Head of caudate nucleus (tissue), 42 donors: ENCODE results near the gene SWI5.
A peak's percentile ranks its signal among the peaks of the same experiment; 100 is the strongest.

Experiments
- DNase-seq, 42 donors: peaks; one replicate each; pipeline versions ENCODE4 v3.0.0 to v3.0.0-alpha.2; 2020 to 2021; ENCODE audit warnings: mixed read lengths in 7 of 42
- intact Hi-C: fragments of 100-400 bp; cut with DNase I; formaldehyde crosslinking; loops from one replicate; pipeline ENCODE4 v1.15.0; 2022

The SWI5 gene

DNA sequence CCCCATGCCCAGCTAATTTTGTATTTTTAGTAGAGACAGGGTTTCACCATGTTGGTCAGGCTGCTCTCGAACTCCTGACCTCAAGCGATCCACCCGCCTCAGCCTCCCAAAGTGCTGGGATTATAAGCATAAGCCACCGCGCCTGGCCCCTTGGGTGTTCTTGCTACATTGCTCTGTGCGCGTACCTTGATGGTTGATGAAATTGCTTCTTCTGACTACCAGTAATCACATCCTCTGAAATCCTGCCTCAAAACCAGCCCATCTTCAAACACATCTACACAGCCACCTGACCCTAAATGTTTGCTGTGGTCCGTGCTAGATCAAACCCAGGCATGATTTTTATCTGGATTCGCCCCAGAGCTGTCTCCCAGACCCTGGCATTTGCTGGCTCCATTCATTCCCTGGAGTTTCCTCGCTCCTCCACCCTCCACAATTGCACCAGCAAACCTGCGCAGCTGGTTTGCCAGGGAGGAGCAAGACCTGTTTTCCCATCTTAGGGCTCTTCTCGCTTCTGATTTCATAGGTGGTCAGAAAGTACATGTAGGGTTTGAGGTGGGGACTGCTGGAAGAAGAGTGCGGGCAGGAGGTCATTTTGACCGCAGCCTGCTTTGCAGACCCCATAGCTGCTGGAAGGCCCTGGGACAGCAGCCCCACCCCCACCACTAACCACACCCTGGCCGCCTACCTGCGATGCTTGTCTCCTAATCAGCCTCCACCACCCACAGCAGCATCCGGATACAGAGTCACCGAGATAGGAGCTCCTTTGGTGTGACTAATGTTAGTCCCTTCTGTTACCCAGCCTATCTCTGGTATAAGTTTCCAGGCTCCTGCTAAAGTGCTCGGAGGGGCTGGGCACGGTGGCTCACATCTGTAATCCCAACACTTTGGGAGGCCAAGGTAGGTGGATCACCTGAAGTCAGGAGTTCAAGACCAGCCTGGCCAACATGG, 22.7 kb downstream of the SWI5 start:
- intact Hi-C loops = loop anchor here (5.0 kb wide), 1 partner anchor 43 kb away; the partner anchor contains the start of gene SLC27A4
- peak in 2 of 42 donors; percentile 41 to 58 for DNase-seq

DNA sequence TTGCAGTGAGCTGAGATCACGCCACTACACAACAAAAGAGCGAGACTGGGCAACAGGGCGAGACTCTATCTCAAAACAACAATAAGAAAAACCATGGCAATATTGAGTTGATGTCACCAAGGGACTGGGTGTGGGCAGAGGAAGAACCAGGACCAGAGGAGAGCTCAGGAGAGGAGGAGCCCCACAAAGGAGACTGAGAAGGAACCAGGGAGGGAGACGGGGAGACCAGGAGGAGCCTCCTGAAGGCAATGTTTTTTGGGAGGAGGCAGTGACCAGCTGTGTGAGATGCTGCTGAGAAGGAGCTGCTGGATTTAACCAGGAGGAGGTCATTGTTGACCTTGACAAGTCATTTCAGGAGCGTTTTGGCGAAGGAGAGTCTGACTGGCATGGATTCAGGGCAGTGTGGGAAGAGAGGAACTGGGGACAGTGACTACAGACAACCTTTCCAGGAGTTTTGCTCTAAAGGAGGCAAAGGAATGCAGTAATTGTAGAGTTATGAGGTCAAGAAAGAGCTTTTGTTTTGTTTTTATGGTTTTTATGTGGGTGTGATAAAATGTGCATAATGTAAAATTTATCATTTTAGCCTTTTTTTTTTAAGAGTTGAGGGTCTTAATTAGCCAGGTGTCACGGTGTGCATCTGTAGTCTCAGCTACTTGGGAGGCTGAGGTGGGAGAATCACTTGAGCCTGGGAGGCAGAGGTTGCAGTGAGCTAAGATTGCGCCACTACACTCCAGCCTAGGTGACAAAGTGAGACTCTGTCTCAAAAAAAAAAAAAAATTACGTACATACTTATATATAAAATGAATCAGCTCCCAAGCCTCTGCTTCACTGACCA, 28.3 kb downstream of the SWI5 start:
- DNase-seq = no peak
- intact Hi-C loops = no loop called here

- intact Hi-C loops = no loop called here
- DNase-seq = no peak
These were observed 28.9 kb downstream of the SWI5 start for GRCh38 chr9:128304971-128305288.

DNA sequence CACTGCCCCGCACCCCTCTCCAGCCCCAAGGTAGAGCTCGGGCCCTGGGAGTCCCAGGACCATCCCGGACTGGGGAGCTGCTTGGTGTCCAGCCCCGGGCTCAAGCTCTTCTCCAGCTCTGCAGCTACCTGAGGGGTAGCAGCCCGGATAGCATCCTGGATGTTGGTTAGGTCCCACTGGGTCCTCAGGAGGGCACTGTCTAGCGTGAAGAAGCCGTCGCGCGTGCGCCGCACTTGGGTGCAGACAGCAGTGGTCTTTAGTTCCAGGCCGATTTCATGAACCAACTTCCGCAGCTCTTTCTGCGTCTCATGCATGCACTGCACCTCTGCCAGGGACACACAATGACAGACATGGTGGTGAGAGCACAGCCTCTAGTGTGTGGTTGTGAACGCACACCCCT, 33.5 kb downstream of the SWI5 start:
- intact Hi-C loops = no loop called here
- no peak for DNase-seq

DNA sequence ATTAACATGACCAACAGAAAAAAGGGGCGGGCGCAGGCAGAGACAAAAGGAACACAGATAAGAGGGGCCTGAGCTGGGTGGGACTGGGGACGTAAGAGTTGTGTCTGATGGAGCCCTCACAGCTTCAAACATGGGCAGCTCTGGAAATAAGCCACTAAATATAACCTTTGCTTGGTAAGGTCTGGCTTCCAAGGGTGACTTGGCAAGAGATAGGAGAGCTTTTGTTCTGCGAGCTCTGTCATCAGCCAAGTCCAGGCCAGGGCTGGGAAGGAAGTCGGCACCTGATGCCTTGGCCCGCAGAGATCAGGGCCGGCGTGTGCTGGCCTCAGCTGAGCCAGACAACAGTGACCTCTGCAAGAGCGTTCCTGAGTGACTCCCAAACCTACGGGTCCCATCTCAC, 34.4 kb downstream of the SWI5 start:
- peak in 3 of 42 donors; percentile 16 to 44 (median 35) for DNase-seq
- intact Hi-C loops = no loop called here

DNA sequence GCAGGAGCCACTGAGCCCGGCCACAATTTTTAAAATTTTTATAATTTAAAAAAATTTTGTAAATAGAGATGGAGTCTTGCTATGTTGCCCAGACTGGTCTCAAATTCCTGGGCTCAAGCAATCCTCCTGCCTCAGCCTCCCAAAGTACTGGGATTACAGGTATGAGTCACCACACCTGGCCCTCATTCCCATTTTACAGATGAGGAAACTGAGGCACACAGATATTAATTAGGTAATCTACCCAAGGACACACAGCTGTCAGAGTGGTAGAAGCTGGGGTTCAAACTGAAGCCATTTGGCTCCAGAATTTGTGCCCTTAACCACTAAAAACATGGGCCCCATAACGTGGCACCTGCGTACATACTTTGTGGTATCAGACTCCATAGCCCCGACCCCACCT, 38.6 kb downstream of the SWI5 start:
- intact Hi-C loops = no loop called here
- DNase-seq = no peak

GRCh38 chr9:128316421-128316820, 40.3 kb downstream of the SWI5 start:
- intact Hi-C loops = no loop called here
- DNase-seq = peak; percentile 76 to 98 (median 93)

DNA sequence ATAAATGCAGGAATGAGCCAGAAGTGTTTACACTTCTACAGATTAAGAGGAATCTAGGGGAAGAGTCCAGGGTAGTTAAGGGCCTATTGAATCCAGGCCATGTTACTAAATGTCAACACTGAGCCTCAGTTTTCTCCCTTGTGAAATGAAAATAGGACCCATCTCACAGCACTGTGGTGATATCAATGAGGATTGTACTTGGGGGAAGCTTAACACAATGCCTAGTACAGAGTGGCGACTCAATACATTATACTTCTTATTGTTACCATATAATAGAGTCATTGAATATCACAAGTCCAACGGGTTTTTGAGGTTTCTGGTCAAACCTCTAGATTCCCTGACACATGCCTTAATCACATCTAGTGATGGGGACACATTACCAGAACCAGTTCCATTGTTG, 41.6 kb downstream of the SWI5 start:
- intact Hi-C loops = no loop called here
- no peak for DNase-seq

GRCh38 chr9:128321343-128321742, 45.3 kb downstream of the SWI5 start:
- DNase-seq = no peak
- intact Hi-C loops = no loop called here

GRCh38 chr9:128321879-128322403, 45.9 kb downstream of the SWI5 start:
- intact Hi-C loops = no loop called here

DNA sequence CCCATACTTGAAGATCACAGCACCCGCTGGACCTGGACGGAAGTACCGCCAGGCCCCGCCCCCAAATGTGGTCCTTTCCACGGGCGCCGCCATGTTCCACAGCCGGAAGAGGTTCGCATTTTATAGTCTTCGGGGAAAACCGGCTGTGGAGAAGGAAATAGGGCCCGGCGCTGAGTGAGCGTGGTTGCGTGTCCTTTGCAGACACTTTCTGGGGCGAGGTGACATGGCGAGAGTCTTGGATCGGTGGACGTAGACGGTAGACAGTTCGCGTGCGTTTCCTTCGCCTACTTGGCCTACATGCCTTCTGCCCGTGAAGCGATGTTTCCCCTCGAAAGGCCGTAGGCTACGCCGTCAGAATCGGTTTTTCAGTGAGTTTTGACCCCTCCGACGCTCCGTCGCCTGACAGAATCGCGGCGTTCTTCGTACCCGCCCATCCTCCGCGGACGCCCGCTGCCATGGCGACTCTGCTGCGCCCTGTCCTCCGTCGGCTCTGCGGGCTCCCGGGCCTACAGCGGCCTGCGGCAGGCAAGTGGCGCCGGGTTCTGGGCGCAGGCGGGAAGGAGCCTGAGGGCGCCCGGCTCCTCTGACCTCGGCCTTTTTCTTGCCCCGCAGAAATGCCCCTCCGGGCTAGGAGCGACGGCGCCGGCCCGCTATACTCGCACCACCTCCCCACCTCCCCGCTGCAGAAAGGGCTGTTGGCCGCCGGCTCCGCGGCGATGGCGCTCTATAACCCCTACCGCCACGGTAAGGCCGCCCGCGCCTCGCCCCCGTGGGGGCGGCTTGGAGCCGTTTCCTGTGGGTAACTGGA, 46.5 kb downstream of the SWI5 start, which contains the start of the genes COQ4 and TRUB2:
Gene COQ4, plus strand, starts transcription at position 436 of the 808 bp plus-strand sequence. Its CDS starts 20 bp downstream, at position 456.
Gene TRUB2, minus strand, starts transcription at position 44 of the 808 bp plus-strand sequence. Its CDS starts 39 bp downstream, at position 5.
- intact Hi-C loops = no loop called here
- peak; percentile 88 to 98 (median 95) for DNase-seq

More at GRCh38 chr9:128321879-128322403, 45.9 kb downstream of the SWI5 start:
- no peak for DNase-seq

DNA sequence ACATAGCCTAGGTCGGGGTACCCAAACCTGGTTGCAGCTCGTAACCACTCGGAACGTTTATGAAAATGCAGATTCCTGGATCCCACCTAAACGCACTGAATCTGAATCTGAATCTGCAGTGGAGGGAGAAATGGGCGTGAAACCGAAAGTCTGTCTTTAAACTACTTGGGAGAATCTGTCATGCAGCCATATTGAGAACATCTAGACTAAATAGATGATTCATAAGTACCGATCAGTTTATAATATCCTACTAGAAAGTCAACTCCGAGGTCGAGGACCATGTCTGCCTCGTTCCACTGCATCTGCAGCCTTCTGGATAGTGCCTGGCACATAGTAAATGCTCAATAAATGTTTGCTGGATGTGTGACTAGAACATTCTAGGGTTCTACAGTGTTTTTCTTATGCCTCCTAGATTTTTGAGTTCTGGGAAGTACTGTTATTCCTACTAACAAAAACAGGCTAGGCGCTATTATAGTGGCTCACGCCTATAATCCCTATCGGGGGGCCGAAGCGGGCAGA, 47.2 kb downstream of the SWI5 start:
- intact Hi-C loops = no loop called here

GRCh38 chr9:128323791-128324190, 47.7 kb downstream of the SWI5 start:
- intact Hi-C loops = no loop called here

More for the DNA sequence above, 47.2 kb downstream of the SWI5 start:
- no peak for DNase-seq

DNA sequence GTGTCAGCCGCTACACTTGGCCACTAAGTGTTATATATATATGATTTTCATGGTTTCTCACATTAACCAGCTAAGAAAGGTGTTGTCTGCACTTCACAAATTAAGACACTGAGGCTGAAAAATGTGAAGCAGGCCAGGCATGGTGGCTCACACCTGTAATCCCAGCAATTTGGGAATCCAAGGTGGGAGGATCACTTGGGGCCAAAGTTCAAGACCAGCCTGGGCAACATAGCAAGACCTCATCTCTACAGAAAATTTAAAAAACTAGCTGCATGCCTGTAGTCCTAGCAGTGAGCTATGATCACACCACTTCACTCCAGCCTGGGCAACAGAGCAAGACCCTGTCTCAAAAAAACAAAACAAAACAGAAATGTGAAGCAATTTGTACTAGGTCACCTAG, 48.3 kb downstream of the SWI5 start:
- no peak for DNase-seq
- intact Hi-C loops = no loop called here

More at GRCh38 chr9:128323791-128324190, 47.7 kb downstream of the SWI5 start:
- DNase-seq = no peak

GRCh38 chr9:128325629-128326028, 49.6 kb downstream of the SWI5 start:
- intact Hi-C loops = no loop called here
- no peak for DNase-seq

- intact Hi-C loops = no loop called here
- no peak for DNase-seq
These were observed 57.4 kb downstream of the SWI5 start for GRCh38 chr9:128333451-128333869.

- no peak for DNase-seq
- intact Hi-C loops = no loop called here
These were observed 59.1 kb downstream of the SWI5 start for GRCh38 chr9:128335161-128335560.

DNA sequence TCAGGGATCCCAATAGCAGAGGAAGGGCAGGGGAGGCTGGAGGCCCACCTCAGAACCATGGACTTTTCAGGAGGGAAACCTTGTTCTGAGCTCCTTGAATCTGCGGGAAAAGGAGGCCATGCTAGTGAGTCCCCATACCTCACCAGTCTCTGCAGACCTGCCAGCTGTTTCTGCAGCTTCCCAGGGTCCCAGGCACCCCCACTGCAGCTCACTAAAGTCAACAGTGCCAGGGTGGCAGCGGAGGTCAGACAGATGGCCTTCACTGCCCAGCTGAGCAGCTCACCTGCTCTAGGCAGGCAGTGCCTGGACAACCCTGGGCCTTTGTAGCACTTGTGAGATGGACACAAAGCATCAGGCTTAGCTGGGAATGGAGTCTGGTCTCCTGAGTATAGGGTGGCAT, 59.8 kb downstream of the SWI5 start:
- DNase-seq = no peak
- intact Hi-C loops = no loop called here
